Kidney epithelial cell (primary cell): ENCODE results near the gene CALCR. TPM values are rescaled to one million over a fixed set of nuclear protein-coding genes. Genes with fewer than 3 reads are reported as not detected.

Experiments used
- DNase-seq: peaks from one replicate; pipeline ENCODE4 v3.0.0-alpha.2; 2010; ENCODE audit warnings: low read depth
- H3K27me3 ChIP-seq: 2 replicates; pipeline ENCODE4 v1.6.0; 2011; ENCODE audit warnings: low read length; ENCODE audit not compliant: control insufficient read depth, insufficient read depth
- H3K36me3 ChIP-seq: 2 replicates; pipeline ENCODE4 v1.5.1; 2011; ENCODE audit warnings: low read length; ENCODE audit not compliant: control insufficient read depth, insufficient read depth
- H3K4me3 ChIP-seq: 2 replicates; pipeline ENCODE4 v1.5.1; 2011; ENCODE audit warnings: low read depth, mild to moderate bottlenecking, control low read depth, low read length
- CTCF ChIP-seq: IDR thresholded peaks from 2 replicates; pipeline ENCODE4 v1.5.1; 2011; ENCODE audit warnings: mild to moderate bottlenecking, moderate library complexity, low read length, control low read depth, inconsistent platforms; ENCODE audit not compliant: insufficient read depth, poor library complexity, severe bottlenecking
- total RNA-seq: library from RNA; depleted of rRNA; stranded (reverse); fragments of >200 nt; gene quantifications from 2 replicates; pipeline ENCODE4 v1.2.3, GENCODE V29; 2015

The CALCR gene
- total RNA-seq, 1 donor from 2014 or later = not detected

DNA sequence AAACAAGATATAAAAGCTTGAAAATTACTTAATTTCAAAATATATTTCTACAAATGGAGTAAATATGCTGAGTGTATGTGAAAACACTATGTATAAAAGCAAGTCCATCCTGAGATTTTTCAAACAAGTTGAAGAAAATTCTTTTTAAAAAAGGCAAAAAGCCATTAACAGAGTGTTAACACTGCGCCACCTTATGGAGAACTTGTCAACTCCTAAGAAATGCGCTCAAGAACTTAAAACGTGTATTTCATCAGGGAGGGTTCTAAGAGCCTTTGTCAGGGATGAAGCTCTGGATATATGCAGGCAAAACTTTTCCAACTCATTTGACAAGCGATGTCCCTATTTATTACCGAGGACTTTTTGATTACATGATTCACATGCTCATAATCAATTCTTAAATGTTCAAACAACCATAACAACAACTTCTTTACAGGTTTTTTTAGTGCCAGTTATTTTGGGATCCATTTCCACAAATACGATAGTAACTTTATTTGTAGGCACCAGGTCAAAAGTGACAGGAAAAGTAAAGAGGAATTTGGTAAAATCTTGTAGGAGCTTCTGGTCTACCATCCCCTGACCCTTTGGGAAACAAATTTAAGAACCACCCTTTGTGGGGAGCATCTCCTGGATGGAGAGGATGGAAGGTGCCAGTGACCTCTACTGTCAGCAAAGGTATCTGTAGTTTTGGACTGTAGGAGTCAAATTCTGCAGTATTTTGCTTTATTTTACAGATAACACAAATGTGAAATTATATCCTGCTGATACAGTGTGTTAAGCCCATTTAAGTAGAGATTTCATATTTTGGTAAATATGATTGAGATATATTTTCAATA is 23.2 kb downstream of the CALCR start:
- peak; percentile 55 for TF ChIP-seq CTCF
- no peaks in the 10 kb centered on the region for H3K27me3 ChIP-seq
- no peak overlapping the region for H3K4me3 ChIP-seq
- DNase-seq = peak; percentile 9
- H3K36me3 ChIP-seq = no peaks in the 10 kb centered on the region

DNA sequence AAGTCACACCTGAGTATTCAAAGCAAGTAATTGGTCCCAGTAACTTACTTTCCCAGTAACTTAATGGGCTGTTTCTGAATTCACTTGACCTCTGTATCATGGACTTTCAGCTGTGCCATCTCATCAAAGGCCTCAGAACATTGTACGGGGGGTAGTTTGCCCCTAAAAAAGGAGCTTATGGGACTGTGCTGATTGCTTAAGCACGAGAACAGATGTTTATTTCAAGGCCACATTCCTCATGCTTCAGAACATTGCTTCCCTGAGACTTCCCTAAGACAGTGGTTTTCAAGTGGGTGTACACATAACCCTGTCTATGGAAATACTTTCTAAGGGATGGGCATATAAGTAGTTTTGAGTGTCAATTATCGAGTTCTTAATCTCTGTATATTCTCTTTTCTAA is 26.8 kb downstream of the CALCR start:
- TF ChIP-seq CTCF = no peak
- no peak for DNase-seq
- Histone ChIP-seq H3K36me3 (no peaks in the 10 kb centered on the region), H3K4me3 (no peak overlapping the region), H3K27me3 (no peaks in the 10 kb centered on the region)

DNA sequence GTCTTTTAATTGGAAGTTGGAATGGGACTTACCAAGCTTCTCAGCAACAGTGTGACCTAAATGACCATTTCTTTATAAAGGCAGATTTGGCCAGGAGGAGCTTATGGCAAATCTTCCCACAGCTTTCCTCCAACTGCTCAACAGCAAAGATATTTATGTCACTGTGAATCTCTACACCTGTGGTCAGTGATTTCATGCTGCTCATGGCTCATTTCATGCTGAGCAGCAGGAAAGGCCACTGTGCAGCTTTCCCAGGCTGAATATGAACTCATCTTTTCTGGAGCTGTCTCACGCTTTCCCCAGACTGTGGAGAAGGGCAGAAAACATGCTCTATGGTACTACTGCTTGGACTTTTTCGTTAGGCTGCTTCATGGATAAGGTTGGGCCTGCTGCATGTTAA is 29.8 kb downstream of the CALCR start:
- no peaks in the 10 kb centered on the region for H3K36me3 ChIP-seq
- H3K27me3 ChIP-seq = no peaks in the 10 kb centered on the region
- TF ChIP-seq CTCF = no peak
- DNase-seq = no peak
- no peak overlapping the region for H3K4me3 ChIP-seq

DNA sequence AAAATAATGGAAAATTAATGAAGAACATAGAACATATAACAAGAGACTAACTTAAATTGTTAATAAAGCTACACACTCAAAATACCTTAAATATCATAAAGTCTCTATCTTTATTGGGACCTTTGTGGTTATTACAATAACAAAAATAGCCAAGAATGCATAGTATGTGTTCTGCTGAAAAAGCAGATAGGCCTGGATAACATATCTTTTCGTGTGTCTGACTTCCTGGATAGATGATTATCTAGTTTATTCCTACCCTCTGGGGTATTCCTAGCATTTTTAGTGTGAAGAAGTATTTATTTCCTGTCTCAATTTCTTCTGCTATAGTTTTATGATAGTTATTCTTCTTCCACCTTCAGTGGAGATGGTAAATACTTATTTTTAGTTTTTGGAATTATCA is 36.5 kb downstream of the CALCR start:
- TF ChIP-seq CTCF = no peak
- DNase-seq = no peak
- no peaks in the 10 kb centered on the region for H3K36me3 ChIP-seq
- no peaks in the 10 kb centered on the region for H3K27me3 ChIP-seq
- H3K4me3 ChIP-seq = no peak overlapping the region

DNA sequence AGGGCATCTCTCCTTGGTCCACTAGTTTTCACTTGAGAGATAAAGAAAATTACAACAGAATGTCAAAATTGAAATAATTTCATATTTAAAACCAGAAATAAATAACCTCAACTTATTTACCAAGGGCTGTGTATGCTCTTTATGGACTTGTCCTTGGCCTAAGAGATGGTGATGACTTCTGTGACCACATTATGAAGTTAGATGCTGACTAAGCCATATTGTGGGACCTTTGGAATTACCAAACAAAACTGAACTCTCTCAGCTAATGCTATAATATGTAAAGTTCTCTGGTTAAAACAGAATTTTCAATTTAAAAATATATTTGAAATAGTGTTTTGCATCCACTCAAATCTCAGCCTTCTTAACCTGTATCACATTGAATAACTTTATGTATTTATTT is 38.9 kb downstream of the CALCR start:
- Histone ChIP-seq H3K27me3 (no peaks in the 10 kb centered on the region), H3K4me3 (no peak overlapping the region), H3K36me3 (no peaks in the 10 kb centered on the region)
- no peak for TF ChIP-seq CTCF
- no peak for DNase-seq

DNA sequence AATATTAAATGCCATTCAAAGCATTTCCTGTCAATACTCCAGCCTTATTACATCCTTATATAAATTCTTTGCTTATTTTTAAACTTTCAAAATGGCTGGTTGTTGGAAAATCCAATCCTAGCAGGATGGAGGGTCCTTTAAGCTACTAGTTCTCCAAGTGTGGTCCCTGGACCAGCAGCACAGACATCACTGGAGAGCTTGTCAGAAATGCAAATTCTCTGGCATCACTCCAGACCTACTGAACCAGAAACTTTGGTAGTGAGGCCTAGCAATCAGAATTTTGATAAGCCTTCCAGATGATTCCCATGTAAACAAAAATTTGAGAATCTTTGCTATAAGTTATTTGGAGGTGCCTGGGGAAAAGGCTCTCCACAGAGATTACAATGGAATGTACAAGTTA is 43.8 kb downstream of the CALCR start:
- DNase-seq = no peak
- Histone ChIP-seq H3K27me3 (no peaks in the 10 kb centered on the region), H3K4me3 (no peak overlapping the region), H3K36me3 (no peaks in the 10 kb centered on the region)
- no peak for TF ChIP-seq CTCF
